Tibial nerve (tissue), 4 donors: ENCODE data around the gene TMEM26. TPM values are rescaled to one million over a fixed set of nuclear protein-coding genes. Genes with fewer than 3 reads are reported as not detected.

Experiments
- DNase-seq, 2 donors: peaks; one replicate each; pipeline ENCODE4 v3.0.0-alpha.2; 2019; ENCODE audit warnings: low spot score in 2 of 2
- H3K27ac ChIP-seq, 4 donors: fragments of 200-600 bp; sonication (generic) in 3 of 4; one replicate each; pipeline ENCODE4 v1.5.1; 2017 to 2019; ENCODE audit warnings: mild to moderate bottlenecking in 1 of 4
- H3K27me3 ChIP-seq, 2 donors: fragments of 200-600 bp; sonication (generic) in 1 of 2; one replicate each; pipeline versions ENCODE4 v1.5.1 to v1.6.0; 2017 to 2019
- H3K36me3 ChIP-seq, 3 donors: fragments of 200-600 bp; sonication (generic); one replicate each; pipeline ENCODE4 v1.5.1; 2018 to 2019
- H3K4me1 ChIP-seq, 4 donors: fragments of 200-600 bp; sonication (generic) in 3 of 4; one replicate each; pipeline ENCODE4 v1.5.1; 2017 to 2019
- H3K4me3 ChIP-seq, 4 donors: fragments of 200-600 bp; sonication (generic) in 3 of 4; one replicate each; pipeline ENCODE4 v1.5.1; 2017 to 2019; ENCODE audit warnings: mild to moderate bottlenecking in 1 of 4, moderate library complexity in 1 of 4
- H3K9me3 ChIP-seq, 4 donors: fragments of 200-600 bp; sonication (generic) in 3 of 4; one replicate each; pipeline ENCODE4 v1.5.1; 2017 to 2019
- CTCF ChIP-seq, 5 experiments: fragments of 200-600 bp in 3 of 5; fragments of 450-650 bp in 2 of 5; sonication (generic) in 3 of 5; IDR thresholded peaks; one replicate each; pipeline ENCODE4 v1.5.1; 2016 to 2019; ENCODE audit warnings: antibody characterized with exemption in 5 of 5, mild to moderate bottlenecking in 3 of 5, moderate library complexity in 2 of 5
- EP300 ChIP-seq, 2 donors: sonication (generic); formaldehyde crosslinking; IDR thresholded peaks; one replicate each; pipeline ENCODE4 v1.6.1; 2017; ENCODE audit warnings: antibody characterized with exemption in 2 of 2, mild to moderate bottlenecking in 1 of 2
- POLR2A ChIP-seq, 2 donors: fragments of 450-650 bp; IDR thresholded peaks; one replicate each; pipeline ENCODE4 v1.6.1; 2017; ENCODE audit warnings: antibody characterized with exemption in 2 of 2, mild to moderate bottlenecking in 2 of 2, moderate library complexity in 2 of 2
- WGBS, 2 donors: methylation state at CpG; one replicate each; pipeline ENCODE4 v1.1.5; 2018; 5-methylcytosine and 5-hydroxymethylcytosine counted together
- total RNA-seq, 4 donors: library from RNA; depleted of rRNA; stranded (reverse); fragments of >200 nt; gene quantifications; one replicate each; pipeline ENCODE4 v1.1.0, GENCODE V29; 2016

The TMEM26 gene
- total RNA-seq, 4 donors from 2014 or later, result 0.22 TPM; not detected in 3

DNA sequence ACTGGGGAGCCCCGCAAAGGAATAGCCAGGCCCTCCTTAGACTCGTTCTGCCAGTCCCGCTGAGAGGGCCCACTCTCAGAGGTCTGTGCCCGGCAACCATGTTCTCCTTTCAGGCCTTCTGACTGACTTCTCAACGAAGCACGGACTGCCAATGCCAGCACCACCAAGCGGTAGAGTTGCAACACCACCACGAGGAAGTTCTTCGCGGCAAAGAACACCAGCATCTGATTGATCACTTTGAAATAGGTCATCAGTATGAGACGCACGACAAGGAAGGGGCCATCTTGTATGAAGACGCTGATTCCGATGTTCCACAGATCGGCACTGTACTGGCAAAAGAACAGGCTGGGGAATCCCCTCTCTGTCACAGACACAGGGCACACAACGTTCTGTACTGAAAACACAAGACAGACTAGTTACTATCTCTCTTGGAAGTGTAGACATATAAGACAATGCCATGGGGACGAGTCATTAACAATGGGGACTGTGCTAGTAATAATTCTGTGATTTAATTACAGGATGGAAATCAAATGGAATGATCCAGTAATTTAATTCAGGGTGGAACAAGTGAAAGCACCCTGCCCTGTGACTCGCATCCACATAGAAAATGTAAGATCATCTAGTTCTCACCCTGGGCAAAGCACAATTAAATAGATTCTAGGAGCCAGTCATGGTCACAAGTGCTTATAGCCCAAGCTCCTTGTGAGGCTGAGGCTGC lies 42.7 kb downstream of the TMEM26 start:
- no peak overlapping the region for H3K27ac ChIP-seq
- no peaks in the 10 kb centered on the region for H3K36me3 ChIP-seq
- no peak for DNase-seq
- H3K9me3 ChIP-seq, result no peaks in the 10 kb centered on the region
- H3K27me3 ChIP-seq, result no peaks in the 10 kb centered on the region
- no peak overlapping the region for H3K4me3 ChIP-seq
- peaks cover 0 to 13% (median 1%) of the 10 kb centered on the region in 4 donors for H3K4me1 ChIP-seq
- TF ChIP-seq EP300 (IDR thresholded peaks at IDR 0.05) (no peak), CTCF (IDR thresholded peaks at IDR 0.05) (no peak), POLR2A (IDR thresholded peaks at IDR 0.05) (no peak)
- 93 to 94% methylated on average over 18 of the region's 18 CpGs for WGBS, 2 donors

DNA sequence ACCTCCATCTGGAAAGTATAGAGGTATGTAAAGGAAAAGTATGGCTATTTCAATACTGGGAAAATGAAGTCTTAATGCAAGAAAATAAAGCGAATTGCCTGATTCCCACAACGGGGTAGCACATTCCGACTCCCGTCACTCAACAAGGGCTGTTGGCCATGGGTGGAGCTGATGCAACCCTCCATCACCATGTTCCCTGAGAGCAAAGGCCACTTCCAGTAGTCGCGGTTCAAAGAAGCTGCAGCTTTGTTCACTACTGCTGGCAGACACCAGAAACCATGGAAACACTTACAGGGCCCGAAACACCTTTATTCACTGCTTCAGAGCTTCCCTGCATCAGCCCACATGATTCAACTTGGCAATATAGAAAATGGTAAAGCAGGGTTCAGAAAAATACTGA lies 44.0 kb downstream of the TMEM26 start:
- WGBS, 2 donors, result 96 to 97% methylated on average over 7 of the region's 7 CpGs
- no peaks in the 10 kb centered on the region for H3K9me3 ChIP-seq
- TF ChIP-seq CTCF (IDR thresholded peaks at IDR 0.05) (no peak), EP300 (IDR thresholded peaks at IDR 0.05) (no peak), POLR2A (IDR thresholded peaks at IDR 0.05) (no peak)
- no peaks in the 10 kb centered on the region for H3K36me3 ChIP-seq
- DNase-seq, result no peak
- no peaks in the 10 kb centered on the region for H3K27me3 ChIP-seq
- no peak overlapping the region for H3K4me3 ChIP-seq
- peaks cover 0 to 13% (median 1%) of the 10 kb centered on the region in 4 donors for H3K4me1 ChIP-seq
- no peak overlapping the region for H3K27ac ChIP-seq

GRCh38 chr10:61408105-61408504 lies 45.1 kb downstream of the TMEM26 start:
- Histone ChIP-seq H3K4me1 (peaks cover 0 to 13% (median 1%) of the 10 kb centered on the region in 4 donors), H3K9me3 (no peaks in the 10 kb centered on the region), H3K36me3 (no peaks in the 10 kb centered on the region), H3K27me3 (no peaks in the 10 kb centered on the region), H3K4me3 (no peak overlapping the region), H3K27ac (no peak overlapping the region)
- WGBS, 2 donors, result 16 to 32% methylated on average over 4 of the region's 4 CpGs
- no peak for TF ChIP-seq CTCF (IDR thresholded peaks at IDR 0.05)
- DNase-seq, result no peak

DNA sequence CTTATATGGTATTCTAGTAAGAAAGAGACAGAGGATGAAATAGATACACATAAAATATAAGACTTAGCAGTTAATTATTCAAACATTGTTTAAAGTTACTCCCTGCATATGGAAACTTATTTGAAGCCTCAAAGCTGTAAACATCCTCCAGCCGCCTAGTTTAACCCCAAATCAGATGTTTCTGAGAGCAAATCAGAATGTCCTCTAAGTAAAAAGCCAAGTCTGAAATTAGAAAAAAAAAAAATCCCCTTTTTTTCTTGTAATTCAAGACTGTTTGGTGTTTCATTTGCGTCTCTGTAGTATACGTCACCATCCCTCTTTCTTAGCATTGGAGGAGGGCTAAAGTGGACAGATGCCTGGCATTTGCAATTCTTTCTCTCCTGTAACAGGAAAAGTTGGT lies 46.4 kb downstream of the TMEM26 start:
- no peaks in the 10 kb centered on the region for H3K36me3 ChIP-seq
- no peaks in the 10 kb centered on the region for H3K9me3 ChIP-seq
- 88 to 95% methylated on average over 3 of the region's 3 CpGs for WGBS, 2 donors
- H3K27me3 ChIP-seq, result no peaks in the 10 kb centered on the region
- H3K4me1 ChIP-seq, result peaks cover 0 to 11% (median 1%) of the 10 kb centered on the region in 4 donors
- DNase-seq, result no peak
- H3K4me3 ChIP-seq, result no peak overlapping the region
- H3K27ac ChIP-seq, result no peak overlapping the region
- no peak for TF ChIP-seq CTCF (IDR thresholded peaks at IDR 0.05)
- no peak for TF ChIP-seq POLR2A (IDR thresholded peaks at IDR 0.05)
- no peak for TF ChIP-seq EP300 (IDR thresholded peaks at IDR 0.05)

GRCh38 chr10:61406242-61406641 lies 46.9 kb downstream of the TMEM26 start:
- Histone ChIP-seq H3K27me3 (no peaks in the 10 kb centered on the region), H3K27ac (no peak overlapping the region), H3K4me1 (peaks cover 0 to 7% (median 1%) of the 10 kb centered on the region in 4 donors), H3K9me3 (no peaks in the 10 kb centered on the region), H3K4me3 (no peak overlapping the region), H3K36me3 (no peaks in the 10 kb centered on the region)
- no peak for DNase-seq
- no peak for TF ChIP-seq POLR2A (IDR thresholded peaks at IDR 0.05)

DNA sequence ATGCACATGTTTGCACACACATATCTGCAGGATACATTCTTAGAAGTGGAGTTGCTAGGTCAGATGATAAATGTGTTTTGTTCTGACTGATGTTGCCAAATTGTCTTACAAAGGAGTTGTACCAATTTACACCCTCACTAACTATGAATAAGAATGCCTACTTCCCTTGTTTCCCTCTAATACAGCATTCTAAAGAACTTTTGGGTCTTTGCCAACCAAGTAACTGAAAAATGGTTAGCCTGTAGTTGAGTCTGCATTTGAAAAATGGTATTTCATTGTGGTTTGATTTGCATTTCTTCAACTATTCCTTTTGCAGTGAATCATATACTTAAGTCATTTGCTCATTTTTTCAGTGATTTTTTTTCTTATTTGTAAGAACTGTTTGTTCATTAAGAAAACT lies 48.4 kb downstream of the TMEM26 start:
- peaks cover 0 to 7% (median 1%) of the 10 kb centered on the region in 4 donors for H3K4me1 ChIP-seq
- H3K9me3 ChIP-seq, result no peaks in the 10 kb centered on the region
- TF ChIP-seq POLR2A (IDR thresholded peaks at IDR 0.05) (no peak), CTCF (IDR thresholded peaks at IDR 0.05) (no peak), EP300 (IDR thresholded peaks at IDR 0.05) (no peak)
- no peaks in the 10 kb centered on the region for H3K36me3 ChIP-seq
- no peaks in the 10 kb centered on the region for H3K27me3 ChIP-seq
- DNase-seq, result no peak
- no peak overlapping the region for H3K4me3 ChIP-seq
- H3K27ac ChIP-seq, result no peak overlapping the region
